ENCODE data around the gene STRBP. TPM values are rescaled to one million over a fixed set of nuclear protein-coding genes. Genes with fewer than 3 reads are reported as not detected.

The STRBP gene
- total RNA-seq, 1 experiment from 2014 or later: 74.0 TPM

- Mint-ChIP-seq H3K27me3 (ENCODE audit: low read depth) (no peaks in the 10 kb centered on the region), H3K4me3 (no peak overlapping the region), H3K36me3 (ENCODE audit: insufficient read depth in 1 of 3, low read depth in 3 of 3) (no peaks in the 10 kb centered on the region), H3K9me3 (no peaks in the 10 kb centered on the region), H3K27ac (0 out of 7 replicates have a peak overlapping the region, but pooled peaks of 1 of the 3 experiments have one; percentile 12), H3K4me1 (peaks cover 18 to 21% of the 10 kb centered on the region in 2 experiments)
- Histone ChIP-seq H2BK120ac (ENCODE audit: low read depth, low read length, poor library complexity, severe bottlenecking) (no peak overlapping the region), H3K4me2 (ENCODE audit: insufficient read depth, insufficient read length, low read length) (no peak overlapping the region), H3T11ph (ENCODE audit: low read length) (no peak overlapping the region), H4K91ac (ENCODE audit: insufficient read length, low read depth, low read length) (no peak overlapping the region), H3K14ac (ENCODE audit: insufficient read depth, low read length) (no peak overlapping the region), H4K20me1 (ENCODE audit: control insufficient read depth, insufficient read depth, insufficient read length) (no peaks in the 10 kb centered on the region), H3K27ac (ENCODE audit: insufficient read length, low read depth, low read length) (no peak overlapping the region), H3K4me1 (ENCODE audit: insufficient read depth, low read length) (no peaks in the 10 kb centered on the region; the same call in 1 of the 2 replicates), H2AFZ (ENCODE audit: low read length) (no peak overlapping the region), H3K79me2 (ENCODE audit: insufficient read depth, low read length) (peaks cover 11% of the 10 kb centered on the region; the same call in 1 of the 2 replicates), H3K23ac (ENCODE audit: insufficient read length, low read depth, low read length) (no peak overlapping the region), H3K27me3 (ENCODE audit: insufficient read depth, low read length) (no peaks in the 10 kb centered on the region), H2BK5ac (ENCODE audit: insufficient read length, low read length) (no peak overlapping the region), H4K5ac (ENCODE audit: insufficient read length, low read depth, low read length) (no peak overlapping the region), H2AK5ac (ENCODE audit: insufficient read length, low read length) (no peak overlapping the region), H4K8ac (replicated peaks; ENCODE audit: insufficient read length, low read depth, low read length) (no peak overlapping the region), H3K4ac (ENCODE audit: low read depth, low read length) (no peak overlapping the region), H2BK15ac (ENCODE audit: low read depth, low read length) (no peak overlapping the region), H3K9ac (ENCODE audit: extremely low read depth, insufficient read length, low read length) (no peak overlapping the region), H3K9me3 (ENCODE audit: control insufficient read depth, low read depth, low read length) (no peaks in the 10 kb centered on the region), H3K79me1 (ENCODE audit: insufficient read depth, low read depth, low read length, poor library complexity, severe bottlenecking) (peaks cover 2% of the 10 kb centered on the region), H3K23me2 (ENCODE audit: insufficient read length, low read depth, low read length, poor library complexity, severe bottlenecking) (no peaks in the 10 kb centered on the region), H2BK12ac (ENCODE audit: insufficient read length, low read depth, low read length) (no peak overlapping the region), H3K56ac (ENCODE audit: insufficient read length, low read depth, low read length) (no peak overlapping the region), H2BK20ac (ENCODE audit: low read depth, low read length, poor library complexity, severe bottlenecking) (no peak overlapping the region), H3K18ac (ENCODE audit: insufficient read length, low read depth, low read length) (no peak overlapping the region)
- no peak for TF ChIP-seq CTCF (conservative IDR thresholded peaks at IDR 0.05)
- no peak for DNase-seq
Observed at GRCh38 chr9:123246534-123246933, 21.9 kb downstream of the STRBP start.
